ENCODE measurements around the gene KCNK1. TPM values are rescaled to one million over a fixed set of nuclear protein-coding genes. Genes with fewer than 3 reads are reported as not detected.
"Not testable (repeated sequence)": the region's sequence is repeated elsewhere in the genome, so short reads cannot be mapped to it uniquely, and the experiment has no call there.

Gene KCNK1
- total and polyA plus RNA-seq, 2 of the 8 experiments (the other 6 are each of a cell fraction or from before 2014, with no cell fraction given), result 11.9 to 16.5 TPM

DNA sequence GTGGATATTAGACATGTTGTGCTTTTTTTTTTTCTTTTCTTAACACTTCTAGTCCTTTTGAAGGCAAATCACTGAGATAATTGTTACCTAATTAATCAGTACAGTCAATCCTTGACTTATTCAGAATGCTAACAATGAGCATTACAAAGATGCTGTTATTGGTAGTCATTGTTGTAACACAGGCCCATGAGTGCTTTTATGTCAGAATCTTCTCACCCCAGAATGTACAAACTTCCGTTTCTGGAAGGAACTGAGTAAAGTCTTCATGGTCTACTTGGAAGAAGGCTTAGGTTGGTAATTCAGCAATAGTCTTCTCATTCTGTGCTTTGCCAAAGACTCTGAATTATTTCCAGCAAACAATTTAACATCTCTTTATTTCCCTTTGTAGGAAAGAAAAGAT is 3.1 kb downstream of the KCNK1 start (continued):
- TF ChIP-seq CTBP2 (IDR thresholded peaks at IDR 0.05; ENCODE audit: borderline replicate concordance, insufficient read depth, insufficient read length, low read length), result no peak
- TF ChIP-seq CBX8 (IDR thresholded peaks at IDR 0.05; ENCODE audit: borderline replicate concordance, low read depth, low read length), result no peak
- TF ChIP-seq CHD1 (IDR thresholded peaks at IDR 0.05; ENCODE audit: low read depth, low read length), result no peak
- no peak for TF ChIP-seq POLR2AphosphoS5 (IDR thresholded peaks at IDR 0.05; ENCODE audit: low read depth, low read length)

DNA sequence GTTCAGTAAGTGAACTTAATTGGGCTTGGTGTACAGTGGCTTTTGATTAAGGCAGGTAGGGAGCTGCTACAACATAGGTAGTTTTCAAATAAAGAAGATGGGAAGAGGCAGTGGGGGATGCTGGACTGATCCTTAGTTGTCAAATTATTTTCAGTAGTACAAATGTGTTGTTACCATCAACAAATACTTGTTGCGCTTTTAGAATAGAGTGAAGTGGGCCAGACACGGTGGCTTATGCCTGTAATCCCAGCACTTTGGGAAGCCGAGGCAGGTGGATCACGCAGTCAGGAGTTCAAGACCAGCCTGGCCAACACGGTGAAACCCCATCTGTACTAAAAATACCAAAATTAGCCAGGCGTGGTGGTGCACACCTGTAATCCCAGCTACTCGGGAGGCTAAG is 5.5 kb downstream of the KCNK1 start:
- H3K4me3 ChIP-seq (ENCODE audit: extremely low read depth in 1 of 4, insufficient read depth in 2 of 4, low read depth in 3 of 4, low read length in 4 of 4); H3K27ac ChIP-seq (ENCODE audit: low read depth, low read length); H3K14ac ChIP-seq (ENCODE audit: insufficient read length); H3K27me3 ChIP-seq (replicated peaks in 1 of 4; ENCODE audit: control insufficient read depth in 3 of 4, extremely low read depth in 1 of 4, insufficient read depth in 3 of 4, low read length in 3 of 4); H4K8ac ChIP-seq (ENCODE audit: extremely low read depth, insufficient read depth, low read length); H4K20me1 ChIP-seq (replicated peaks in 1 of 2; ENCODE audit: control insufficient read depth in 1 of 2, insufficient read depth in 2 of 2, low read length in 2 of 2); H3K23ac ChIP-seq (ENCODE audit: insufficient read length); H2BK15ac ChIP-seq (ENCODE audit: low read length); H3K4ac ChIP-seq (replicated peaks; ENCODE audit: insufficient read length, low read depth, low read length); H3K9me3 ChIP-seq (ENCODE audit: insufficient read depth in 2 of 2, low read depth in 1 of 2, low read length in 1 of 2); H4K91ac ChIP-seq (replicated peaks; ENCODE audit: insufficient read length, low read length); H4K5ac ChIP-seq (ENCODE audit: insufficient read length, low read depth, low read length); H3K56ac ChIP-seq (replicated peaks; ENCODE audit: insufficient read length, low read depth, low read length); H2BK5ac ChIP-seq (ENCODE audit: low read depth, low read length); H3K23me2 ChIP-seq (ENCODE audit: low read depth, low read length); H3K4me2 ChIP-seq (ENCODE audit: insufficient read depth in 1 of 2, low read depth in 2 of 2, low read length in 2 of 2); H3K36me3 ChIP-seq (ENCODE audit: control insufficient read depth in 2 of 4, insufficient read depth in 4 of 4, low read length in 3 of 4); FAIRE-seq; H2BK120ac ChIP-seq (replicated peaks; ENCODE audit: low read depth, low read length); H3K79me1 ChIP-seq (ENCODE audit: low read depth, low read length); DNase-seq (ENCODE audit: low read depth in 1 of 2, low spot score in 2 of 2); H3K9ac ChIP-seq (replicated peaks in 1 of 4; ENCODE audit: extremely low read depth in 1 of 4, low read depth in 3 of 4, low read length in 3 of 4); H3K18ac ChIP-seq (ENCODE audit: extremely low read depth, low read length); H2BK20ac ChIP-seq (ENCODE audit: low read length); H2AFZ ChIP-seq (ENCODE audit: low read length); H2BK12ac ChIP-seq (ENCODE audit: low read depth, low read length); H2AK5ac ChIP-seq (ENCODE audit: low read depth, low read length); H3K4me1 ChIP-seq (replicated peaks in 1 of 4; ENCODE audit: control insufficient read depth in 3 of 4, insufficient read depth in 4 of 4, low read length in 3 of 4): not testable (repeated sequence)
- CTCF ChIA-PET (ENCODE audit: partially characterized antibody), result interaction anchor here (1.1 to 1.7 kb wide), 2 partner anchors 12 to 178 kb away, joined by 4 to 5 read pairs; no protein-coding TSS in a partner anchor
- H3K79me2 ChIP-seq (ENCODE audit: control insufficient read depth in 1 of 2, insufficient read depth in 2 of 2, low read length in 2 of 2), result peaks cover 0 to 48% of the 10 kb centered on the region in 2 experiments; a peak in 2 of 4 replicates
- POLR2A ChIA-PET (ENCODE audit: partially characterized antibody), result interaction anchor here (0.7 kb wide), 1 partner anchor 10 kb away, joined by 3 read pairs; no protein-coding TSS in a partner anchor
- WGBS, 2 experiments (ENCODE audit: extremely low coverage in 1 of 2, insufficient coverage in 1 of 2, insufficient read length in 1 of 2, insufficient replicate concordance in 2 of 2, low coverage in 1 of 2, low lambda C conversion rate in 2 of 2, missing lambda C conversion rate in 1 of 2), result 99% methylated on average over 7 of the region's 7 CpGs; no CpG with 5 or more reads in 1 of the 2 experiments

Measured in H1 (cell line).